ENCODE measurements around the gene BCKDHB.
"Not testable (repeated sequence)": the region's sequence is repeated elsewhere in the genome, so short reads cannot be mapped to it uniquely, and the experiment has no call there.

The BCKDHB gene

DNA sequence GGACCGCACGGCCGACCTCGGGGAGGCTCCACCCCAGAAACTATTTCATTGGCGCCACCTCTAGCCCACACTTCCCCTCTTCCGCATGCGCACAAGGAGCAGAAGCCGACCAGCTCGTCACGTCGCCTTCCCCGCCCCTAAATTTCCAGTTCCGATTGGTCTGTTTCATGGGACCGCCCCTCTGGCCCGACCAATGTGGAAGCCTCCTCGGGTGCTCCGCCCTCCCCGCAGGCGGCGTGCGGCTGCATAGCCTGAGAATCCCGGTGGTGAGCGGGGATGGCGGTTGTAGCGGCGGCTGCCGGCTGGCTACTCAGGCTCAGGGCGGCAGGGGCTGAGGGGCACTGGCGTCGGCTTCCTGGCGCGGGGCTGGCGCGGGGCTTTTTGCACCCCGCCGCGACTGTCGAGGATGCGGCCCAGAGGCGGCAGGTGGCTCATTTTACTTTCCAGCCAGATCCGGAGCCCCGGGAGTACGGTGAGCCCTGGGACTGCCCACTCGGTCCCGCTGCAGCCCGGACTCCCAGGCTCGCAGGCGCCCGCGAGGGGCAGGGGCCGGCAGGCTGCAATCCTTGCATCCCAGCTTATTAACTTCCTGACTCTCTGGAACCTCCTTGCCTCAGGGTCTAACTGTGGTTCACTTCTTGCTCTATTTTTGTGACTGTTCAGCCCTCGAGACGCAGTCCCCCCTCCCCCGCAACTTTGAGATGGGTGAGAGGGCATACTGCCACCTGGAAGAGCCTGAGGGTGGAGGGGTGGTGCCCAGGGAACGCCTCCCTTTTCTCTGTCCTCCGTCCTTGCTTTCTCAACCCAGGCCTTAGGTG lies at the start of gene BCKDHB:
Gene BCKDHB (plus strand): TSS at position 254 of the 818 bp plus-strand sequence. CDS start 23 bp downstream, at position 277.
- Histone ChIP-seq H3K4me3 (ENCODE audit: low read length) (peak within 1 kb of the TSS; percentile 79), H3F3A (ENCODE audit: control insufficient read depth, insufficient read depth) (no peaks in the 10 kb centered on the region), H3K4me2 (ENCODE audit: low read length) (peak within 1 kb of the TSS; percentile 83), H4K20me1 (ENCODE audit: control insufficient read depth, insufficient read depth, low read depth, low read length) (no peaks in the 10 kb centered on the region), H3K27ac (ENCODE audit: low read depth, low read length) (no peak within 1 kb of the TSS; the same call in 1 of the 2 replicates), H3K79me2 (ENCODE audit: control insufficient read depth, low read length) (peaks cover 16% of the 10 kb centered on the region), H3K27me3 (ENCODE audit: control insufficient read depth, low read length) (no peaks in the 10 kb centered on the region), H3K4me1 (ENCODE audit: control insufficient read depth, low read length) (peaks cover 14% of the 10 kb centered on the region), H3K9me2 (replicated peaks; ENCODE audit: control insufficient read depth, low read length) (no peaks in the 10 kb centered on the region), H3K9me3 (ENCODE audit: control insufficient read depth, insufficient read depth, low read length) (no peaks in the 10 kb centered on the region), H3K36me3 (ENCODE audit: control insufficient read depth, low read length) (no peaks in the 10 kb centered on the region)
- TF ChIP-seq EZH2phosphoT487 (IDR thresholded peaks at IDR 0.05; ENCODE audit: borderline replicate concordance, low read length) = no peak
- TF ChIP-seq, protein P1, sequence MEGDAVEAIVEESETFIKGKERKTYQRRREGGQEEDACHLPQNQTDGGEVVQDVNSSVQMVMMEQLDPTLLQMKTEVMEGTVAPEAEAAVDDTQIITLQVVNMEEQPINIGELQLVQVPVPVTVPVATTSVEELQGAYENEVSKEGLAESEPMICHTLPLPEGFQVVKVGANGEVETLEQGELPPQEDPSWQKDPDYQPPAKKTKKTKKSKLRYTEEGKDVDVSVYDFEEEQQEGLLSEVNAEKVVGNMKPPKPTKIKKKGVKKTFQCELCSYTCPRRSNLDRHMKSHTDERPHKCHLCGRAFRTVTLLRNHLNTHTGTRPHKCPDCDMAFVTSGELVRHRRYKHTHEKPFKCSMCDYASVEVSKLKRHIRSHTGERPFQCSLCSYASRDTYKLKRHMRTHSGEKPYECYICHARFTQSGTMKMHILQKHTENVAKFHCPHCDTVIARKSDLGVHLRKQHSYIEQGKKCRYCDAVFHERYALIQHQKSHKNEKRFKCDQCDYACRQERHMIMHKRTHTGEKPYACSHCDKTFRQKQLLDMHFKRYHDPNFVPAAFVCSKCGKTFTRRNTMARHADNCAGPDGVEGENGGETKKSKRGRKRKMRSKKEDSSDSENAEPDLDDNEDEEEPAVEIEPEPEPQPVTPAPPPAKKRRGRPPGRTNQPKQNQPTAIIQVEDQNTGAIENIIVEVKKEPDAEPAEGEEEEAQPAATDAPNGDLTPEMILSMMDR (IDR thresholded peaks at IDR 0.05; ENCODE audit: low read depth, low read length, poor library complexity, severe bottlenecking) = no peak

DNA sequence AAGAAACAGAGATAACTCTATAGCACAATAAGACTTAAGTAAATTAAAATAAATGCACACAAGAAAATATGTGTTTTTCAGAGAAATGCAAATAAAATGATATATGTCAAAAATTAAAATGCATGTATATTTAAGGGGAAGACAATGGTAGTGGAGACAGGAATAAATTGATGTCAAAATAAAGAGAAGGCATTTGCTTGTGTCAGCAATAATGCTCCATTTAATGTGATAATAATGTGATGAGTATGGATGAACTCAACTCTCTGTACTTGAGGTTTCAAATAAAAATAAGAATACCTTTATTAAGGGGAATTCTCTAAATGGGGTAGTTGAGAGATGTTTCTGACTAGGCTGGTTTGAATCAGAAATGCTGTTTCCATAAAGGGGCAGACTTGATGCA lies 45.7 kb upstream of the BCKDHB start:
- no peaks in the 10 kb centered on the region for H3K36me3 ChIP-seq (ENCODE audit: control insufficient read depth, low read length)
- no peaks in the 10 kb centered on the region for H3K9me3 ChIP-seq (ENCODE audit: control insufficient read depth, insufficient read depth, low read length)
- H3K4me3 ChIP-seq (ENCODE audit: low read length) = no peak overlapping the region
- H3K4me2 ChIP-seq (ENCODE audit: low read length) = no peak overlapping the region
- H3K27ac ChIP-seq (ENCODE audit: low read depth, low read length) = no peak overlapping the region
- H3K4me1 ChIP-seq (ENCODE audit: control insufficient read depth, low read length) = no peaks in the 10 kb centered on the region
- no peaks in the 10 kb centered on the region for H3K79me2 ChIP-seq (ENCODE audit: control insufficient read depth, low read length)
- H3K27me3 ChIP-seq (ENCODE audit: control insufficient read depth, low read length) = no peaks in the 10 kb centered on the region
- H3F3A ChIP-seq (ENCODE audit: control insufficient read depth, insufficient read depth) = no peaks in the 10 kb centered on the region
- H3K9me2 ChIP-seq (replicated peaks; ENCODE audit: control insufficient read depth, low read length) = no peaks in the 10 kb centered on the region; the same call in 1 of the 2 replicates
- TF ChIP-seq EZH2phosphoT487 (IDR thresholded peaks at IDR 0.05; ENCODE audit: borderline replicate concordance, low read length) = no peak
- TF ChIP-seq, protein P1 (IDR thresholded peaks at IDR 0.05; ENCODE audit: low read depth, low read length, poor library complexity, severe bottlenecking) = no peak
- H4K20me1 ChIP-seq (ENCODE audit: control insufficient read depth, insufficient read depth, low read depth, low read length) = no peaks in the 10 kb centered on the region

- not testable (repeated sequence) for H3K4me2 ChIP-seq (ENCODE audit: low read length); H3F3A ChIP-seq (ENCODE audit: control insufficient read depth, insufficient read depth); H4K20me1 ChIP-seq (ENCODE audit: control insufficient read depth, insufficient read depth, low read depth, low read length); H3K4me3 ChIP-seq (ENCODE audit: low read length); H3K9me3 ChIP-seq (ENCODE audit: control insufficient read depth, insufficient read depth, low read length); H3K79me2 ChIP-seq (ENCODE audit: control insufficient read depth, low read length); H3K4me1 ChIP-seq (ENCODE audit: control insufficient read depth, low read length); H3K27me3 ChIP-seq (ENCODE audit: control insufficient read depth, low read length); H3K27ac ChIP-seq (ENCODE audit: low read depth, low read length); H3K9me2 ChIP-seq (replicated peaks; ENCODE audit: control insufficient read depth, low read length); H3K36me3 ChIP-seq (ENCODE audit: control insufficient read depth, low read length)
Measured at GRCh38 chr6:80068146-80068545, 38.3 kb upstream of the BCKDHB start.

- H3K27ac ChIP-seq (ENCODE audit: low read depth, low read length); H3K27me3 ChIP-seq (ENCODE audit: control insufficient read depth, low read length); H3K36me3 ChIP-seq (ENCODE audit: control insufficient read depth, low read length); H3K9me2 ChIP-seq (replicated peaks; ENCODE audit: control insufficient read depth, low read length); H4K20me1 ChIP-seq (ENCODE audit: control insufficient read depth, insufficient read depth, low read depth, low read length); H3K4me3 ChIP-seq (ENCODE audit: low read length); H3K79me2 ChIP-seq (ENCODE audit: control insufficient read depth, low read length); H3K4me2 ChIP-seq (ENCODE audit: low read length); H3K9me3 ChIP-seq (ENCODE audit: control insufficient read depth, insufficient read depth, low read length); H3F3A ChIP-seq (ENCODE audit: control insufficient read depth, insufficient read depth); H3K4me1 ChIP-seq (ENCODE audit: control insufficient read depth, low read length): not testable (repeated sequence)
Measured at GRCh38 chr6:80070431-80070830, 36.0 kb upstream of the BCKDHB start.

All from DOHH2 (cell line).